ENCODE data around the gene ZNF346. TPM values are rescaled to one million over a fixed set of nuclear protein-coding genes. Genes with fewer than 3 reads are reported as not detected.
A peak's percentile ranks its signal among the peaks of the same experiment; 100 is the strongest.

The ZNF346 gene
- total RNA-seq, 1 experiment from 2014 or later, result 31.2 TPM

GRCh38 chr5:177003649-177004048 is 18.8 kb upstream of the ZNF346 start:
- TF ChIP-seq, protein P1, sequence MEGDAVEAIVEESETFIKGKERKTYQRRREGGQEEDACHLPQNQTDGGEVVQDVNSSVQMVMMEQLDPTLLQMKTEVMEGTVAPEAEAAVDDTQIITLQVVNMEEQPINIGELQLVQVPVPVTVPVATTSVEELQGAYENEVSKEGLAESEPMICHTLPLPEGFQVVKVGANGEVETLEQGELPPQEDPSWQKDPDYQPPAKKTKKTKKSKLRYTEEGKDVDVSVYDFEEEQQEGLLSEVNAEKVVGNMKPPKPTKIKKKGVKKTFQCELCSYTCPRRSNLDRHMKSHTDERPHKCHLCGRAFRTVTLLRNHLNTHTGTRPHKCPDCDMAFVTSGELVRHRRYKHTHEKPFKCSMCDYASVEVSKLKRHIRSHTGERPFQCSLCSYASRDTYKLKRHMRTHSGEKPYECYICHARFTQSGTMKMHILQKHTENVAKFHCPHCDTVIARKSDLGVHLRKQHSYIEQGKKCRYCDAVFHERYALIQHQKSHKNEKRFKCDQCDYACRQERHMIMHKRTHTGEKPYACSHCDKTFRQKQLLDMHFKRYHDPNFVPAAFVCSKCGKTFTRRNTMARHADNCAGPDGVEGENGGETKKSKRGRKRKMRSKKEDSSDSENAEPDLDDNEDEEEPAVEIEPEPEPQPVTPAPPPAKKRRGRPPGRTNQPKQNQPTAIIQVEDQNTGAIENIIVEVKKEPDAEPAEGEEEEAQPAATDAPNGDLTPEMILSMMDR (IDR thresholded peaks at IDR 0.05; ENCODE audit: unreplicated experiment), result no peak
- Mint-ChIP-seq H3K9me3 (ENCODE audit: low read depth, unreplicated experiment) (no peaks in the 10 kb centered on the region), H3K4me1 (ENCODE audit: low read depth, unreplicated experiment) (peaks cover 7% of the 10 kb centered on the region), H3K27me3 (ENCODE audit: unreplicated experiment) (no peaks in the 10 kb centered on the region), H3K27ac (ENCODE audit: unreplicated experiment) (no peak overlapping the region), H3K36me3 (ENCODE audit: insufficient read depth, unreplicated experiment) (peaks cover 42% of the 10 kb centered on the region), H3K4me3 (ENCODE audit: low read depth, unreplicated experiment) (no peak overlapping the region)
- intact Hi-C loops (cut with micrococcal nuclease; ENCODE audit: unreplicated experiment), result no loop called here
- no peak for DNase-seq
- BruUV-seq (replicated peaks), result no TSS peak
- CTCF ChIA-PET, result interaction anchor here (1.6 kb wide), 1 partner anchor 19 kb away, joined by 3 read pairs; the partner anchor contains the start of gene ZNF346

- TF ChIP-seq, protein P1 (IDR thresholded peaks at IDR 0.05; ENCODE audit: unreplicated experiment), result no peak
- intact Hi-C loops (cut with micrococcal nuclease; ENCODE audit: unreplicated experiment), result no loop called here
- no peaks in the 10 kb centered on the region for H3K27me3 Mint-ChIP-seq (ENCODE audit: unreplicated experiment)
- BruUV-seq (replicated peaks), result no TSS peak
- H3K9me3 Mint-ChIP-seq (ENCODE audit: low read depth, unreplicated experiment), result no peaks in the 10 kb centered on the region
- no peak overlapping the region for H3K27ac Mint-ChIP-seq (ENCODE audit: unreplicated experiment)
- CTCF ChIA-PET, result interaction anchor here (0.5 to 1.6 kb wide), 7 partner anchors 8 to 312 kb away, joined by 3 to 4 read pairs (median 3); partner anchors contain the start of genes FGFR4 and ZNF346
- peak; percentile 9 for DNase-seq
- no peaks in the 10 kb centered on the region for H3K4me1 Mint-ChIP-seq (ENCODE audit: low read depth, unreplicated experiment)
- peak overlapping the region; percentile 99 for H3K4me3 Mint-ChIP-seq (ENCODE audit: low read depth, unreplicated experiment)
- H3K36me3 Mint-ChIP-seq (ENCODE audit: insufficient read depth, unreplicated experiment), result peaks cover 42% of the 10 kb centered on the region
Observed at GRCh38 chr5:177004961-177005360, 17.5 kb upstream of the ZNF346 start.

DNA sequence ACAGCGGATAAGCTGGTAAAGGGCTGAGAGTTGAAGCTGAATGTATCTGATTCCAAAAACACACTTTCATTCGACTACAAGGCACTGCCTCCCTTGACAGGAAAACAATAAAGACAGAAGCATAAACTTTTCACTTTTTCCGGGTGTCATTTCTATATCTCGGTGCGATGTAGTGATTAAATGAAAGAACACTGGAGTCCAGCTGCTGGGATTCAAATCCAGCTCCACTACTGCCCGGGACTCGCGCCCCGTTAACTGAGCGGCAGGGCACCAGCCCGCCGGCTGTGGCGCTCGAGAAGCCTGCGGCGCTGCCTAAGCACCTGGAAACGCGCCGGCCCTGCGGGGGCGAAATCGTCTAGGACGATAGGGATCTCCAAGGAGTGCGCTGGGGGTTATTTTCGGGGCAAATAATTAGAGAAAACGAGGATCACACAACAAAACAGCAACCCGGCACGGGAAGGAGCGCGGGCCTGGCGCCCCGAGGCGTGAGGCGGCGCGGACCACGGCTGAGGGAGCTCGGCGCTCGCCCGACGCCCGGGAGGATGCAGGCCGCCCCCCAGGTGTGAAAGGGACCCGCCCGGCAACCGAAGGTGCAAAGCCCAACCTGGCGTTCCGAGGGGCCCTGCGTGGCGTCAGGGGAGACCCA is 16.8 kb upstream of the ZNF346 start:
- Mint-ChIP-seq H3K9me3 (ENCODE audit: low read depth, unreplicated experiment) (no peaks in the 10 kb centered on the region), H3K36me3 (ENCODE audit: insufficient read depth, unreplicated experiment) (peaks cover 36% of the 10 kb centered on the region), H3K27ac (ENCODE audit: unreplicated experiment) (peak overlapping the region; percentile 86), H3K27me3 (ENCODE audit: unreplicated experiment) (no peaks in the 10 kb centered on the region), H3K4me1 (ENCODE audit: low read depth, unreplicated experiment) (no peaks in the 10 kb centered on the region), H3K4me3 (ENCODE audit: low read depth, unreplicated experiment) (peak overlapping the region; percentile 99)
- CTCF ChIA-PET, result interaction anchor here (0.5 to 1.8 kb wide), 9 partner anchors 9 to 345 kb away, joined by 3 to 11 read pairs (median 3); partner anchors contain the start of genes FGFR4 and ZNF346
- DNase-seq, result peak; percentile 82
- intact Hi-C loops (cut with micrococcal nuclease; ENCODE audit: unreplicated experiment), result no loop called here
- TF ChIP-seq, protein P1 (IDR thresholded peaks at IDR 0.05; ENCODE audit: unreplicated experiment), result peak; percentile 42
- no TSS peak for BruUV-seq (replicated peaks)

DNA sequence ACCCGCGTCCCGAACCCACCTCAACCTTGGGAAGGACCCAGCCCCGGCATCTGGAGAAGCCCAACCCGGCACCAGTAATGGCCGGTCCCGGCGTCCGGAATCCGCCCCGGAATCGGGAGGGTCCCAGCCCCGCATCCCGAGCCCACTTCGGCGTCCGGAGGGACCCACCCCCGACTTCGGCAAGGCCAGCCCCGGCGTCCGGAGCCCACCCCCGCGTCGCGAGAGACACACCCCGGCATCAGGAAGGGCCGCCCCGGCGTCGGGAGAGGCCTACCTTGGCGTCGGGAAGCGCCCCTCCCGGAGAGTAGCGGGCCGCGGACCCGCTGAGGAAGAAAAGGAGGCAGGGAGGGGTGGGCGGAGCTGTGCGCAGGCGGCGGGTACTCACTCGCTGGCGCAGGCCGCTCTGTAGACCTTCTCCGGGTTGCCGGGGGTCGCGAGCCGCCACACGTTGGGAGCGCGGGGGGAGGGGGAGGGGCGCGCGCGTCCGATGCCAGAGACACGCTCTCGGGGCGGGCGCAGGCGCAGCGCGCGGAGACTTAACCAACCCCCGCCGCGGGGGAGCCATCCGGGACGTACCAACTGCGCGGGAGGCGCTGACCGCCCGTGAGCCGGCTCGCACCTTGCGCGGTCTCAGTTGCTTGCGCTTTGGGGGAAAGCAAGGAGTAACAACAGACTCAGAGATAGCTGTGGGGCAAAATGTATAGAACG is 16.1 kb upstream of the ZNF346 start, which contains the start of gene UIMC1:
TSS of gene UIMC1 (minus strand) at position 515 of the 708 bp plus-strand sequence. CDS start 24,164 bp downstream, outside the sequence.
- Mint-ChIP-seq H3K36me3 (ENCODE audit: insufficient read depth, unreplicated experiment) (peaks cover 32% of the 10 kb centered on the region), H3K4me3 (ENCODE audit: low read depth, unreplicated experiment) (peak within 1 kb of the TSS; percentile 99), H3K27me3 (ENCODE audit: unreplicated experiment) (no peaks in the 10 kb centered on the region), H3K4me1 (ENCODE audit: low read depth, unreplicated experiment) (no peaks in the 10 kb centered on the region), H3K9me3 (ENCODE audit: low read depth, unreplicated experiment) (no peaks in the 10 kb centered on the region), H3K27ac (ENCODE audit: unreplicated experiment) (peak within 1 kb of the TSS; percentile 86)
- intact Hi-C loops (cut with micrococcal nuclease; ENCODE audit: unreplicated experiment), result no loop called here
- BruUV-seq (replicated peaks), result no TSS peak
- peak; percentile 98 for DNase-seq
- TF ChIP-seq, protein P1 (IDR thresholded peaks at IDR 0.05; ENCODE audit: unreplicated experiment), result no peak
- CTCF ChIA-PET, result interaction anchor here (0.6 to 1.8 kb wide), 4 partner anchors 10 to 346 kb away, joined by 3 to 11 read pairs (median 4); no protein-coding TSS in a partner anchor

Measured in Calu3 (cell line).